Body of pancreas (tissue), 4 donors: ENCODE data around the gene CPNE5. TPM values are rescaled to one million over a fixed set of nuclear protein-coding genes. Genes with fewer than 3 reads are reported as not detected.

Source experiments
- ATAC-seq: fragments of 150-250 bp; one replicate; pipeline ENCODE4 v1.9.1; 2016
- DNase-seq, 4 donors: peaks; one replicate each; pipeline ENCODE4 v3.0.0-alpha.2; 2019
- H3K27ac ChIP-seq, 4 donors: fragments of 200-600 bp; sonication (generic); 1 replicate in 3 of 4; 2 replicates in 1 of 4; pipeline versions ENCODE4 v1.5.1 to v1.6.1; 2016 to 2019; ENCODE audit warnings: mild to moderate bottlenecking in 1 of 4, mixed read lengths in 1 of 4, moderate library complexity in 1 of 4
- H3K27me3 ChIP-seq, 2 donors: fragments of 200-600 bp; sonication (generic); one replicate each; pipeline ENCODE4 v1.6.0; 2016; ENCODE audit warnings: mild to moderate bottlenecking in 1 of 2
- H3K36me3 ChIP-seq, 2 donors: fragments of 200-600 bp; sonication (generic); replicated peaks in 1 of 2; 2 replicates each; pipeline ENCODE4 v1.5.1; 2016; ENCODE audit warnings: low read depth in 2 of 2; ENCODE audit not compliant: insufficient read depth in 1 of 2
- H3K4me1 ChIP-seq: fragments of 200-600 bp; sonication (generic); one replicate; pipeline ENCODE4 v1.6.0; 2016
- H3K4me3 ChIP-seq, 2 donors: fragments of 200-600 bp; sonication (generic); 1 replicate in 1 of 2; 2 replicates in 1 of 2; pipeline ENCODE4 v1.5.1; 2016 to 2019
- H3K9me3 ChIP-seq, 3 donors: fragments of 200-600 bp; sonication (generic); 1 replicate in 2 of 3; 2 replicates in 1 of 3; pipeline ENCODE4 v1.5.1; 2016
- POLR2A ChIP-seq, 3 donors: fragments of 450-650 bp; IDR thresholded peaks; one replicate each; pipeline ENCODE4 v1.6.1; 2016; ENCODE audit warnings: antibody characterized with exemption in 3 of 3, mild to moderate bottlenecking in 2 of 3
- WGBS, 2 donors: methylation state at CpG; one replicate each; pipeline ENCODE4 v1.1.5; 2017; 5-methylcytosine and 5-hydroxymethylcytosine counted together
- intact Hi-C: fragments of 100-400 bp; cut with DNase I; formaldehyde crosslinking; loops from one replicate; pipeline ENCODE4 v1.15.1; 2023
- total RNA-seq, 2 donors: library from RNA; depleted of rRNA; stranded (reverse); fragments of >200 nt; gene quantifications; one replicate each; pipeline ENCODE4 v1.1.0, GENCODE V29; 2016
- TF ChIP-seq, protein P1 (sequence below), 7 experiments: fragments of 450-650 bp in 4 of 7; fragments of 200-600 bp in 3 of 7; sonication (generic) in 3 of 7; IDR thresholded peaks; one replicate each; pipeline ENCODE4 v1.5.1; 2016 to 2019; ENCODE audit warnings: antibody characterized with exemption in 7 of 7

Gene CPNE5
- total RNA-seq, 2 donors from 2014 or later = 0.78 TPM; not detected in 1

DNA sequence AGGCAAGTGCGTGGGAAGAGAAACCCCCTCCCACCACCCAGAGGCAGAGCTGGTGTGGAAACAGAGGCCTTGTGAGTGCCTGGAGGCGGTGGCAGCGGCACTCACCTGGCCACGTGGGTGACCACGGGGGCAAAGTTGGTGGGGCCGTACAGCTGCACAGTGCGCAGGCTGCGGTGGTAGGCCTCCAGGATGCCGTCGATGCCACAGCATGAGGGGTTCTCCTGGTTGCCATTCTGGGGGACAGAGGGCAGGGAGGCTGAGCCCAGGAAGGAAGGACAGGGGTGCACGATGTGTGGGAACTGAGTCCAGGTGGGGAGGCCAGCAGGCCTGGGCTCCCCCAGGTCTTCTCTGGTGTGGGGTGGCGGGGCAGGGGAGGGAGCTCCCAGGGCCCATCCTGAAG lies 94.0 kb downstream of the CPNE5 start:
- Histone ChIP-seq H3K4me1 (no peaks in the 10 kb centered on the region), H3K27ac (no peak overlapping the region), H3K36me3 (no peaks in the 10 kb centered on the region), H3K27me3 (no peaks in the 10 kb centered on the region), H3K4me3 (no peak overlapping the region), H3K9me3 (no peaks in the 10 kb centered on the region)
- no peak for TF ChIP-seq POLR2A (IDR thresholded peaks at IDR 0.05)
- TF ChIP-seq, protein P1, sequence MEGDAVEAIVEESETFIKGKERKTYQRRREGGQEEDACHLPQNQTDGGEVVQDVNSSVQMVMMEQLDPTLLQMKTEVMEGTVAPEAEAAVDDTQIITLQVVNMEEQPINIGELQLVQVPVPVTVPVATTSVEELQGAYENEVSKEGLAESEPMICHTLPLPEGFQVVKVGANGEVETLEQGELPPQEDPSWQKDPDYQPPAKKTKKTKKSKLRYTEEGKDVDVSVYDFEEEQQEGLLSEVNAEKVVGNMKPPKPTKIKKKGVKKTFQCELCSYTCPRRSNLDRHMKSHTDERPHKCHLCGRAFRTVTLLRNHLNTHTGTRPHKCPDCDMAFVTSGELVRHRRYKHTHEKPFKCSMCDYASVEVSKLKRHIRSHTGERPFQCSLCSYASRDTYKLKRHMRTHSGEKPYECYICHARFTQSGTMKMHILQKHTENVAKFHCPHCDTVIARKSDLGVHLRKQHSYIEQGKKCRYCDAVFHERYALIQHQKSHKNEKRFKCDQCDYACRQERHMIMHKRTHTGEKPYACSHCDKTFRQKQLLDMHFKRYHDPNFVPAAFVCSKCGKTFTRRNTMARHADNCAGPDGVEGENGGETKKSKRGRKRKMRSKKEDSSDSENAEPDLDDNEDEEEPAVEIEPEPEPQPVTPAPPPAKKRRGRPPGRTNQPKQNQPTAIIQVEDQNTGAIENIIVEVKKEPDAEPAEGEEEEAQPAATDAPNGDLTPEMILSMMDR (IDR thresholded peaks at IDR 0.05) = no peak
- 81 to 88% methylated on average over 4 to 12 of the region's 12 CpGs for WGBS, 2 donors
- ATAC-seq (no peak), DNase-seq (no peak)
- intact Hi-C loops = no loop called here

DNA sequence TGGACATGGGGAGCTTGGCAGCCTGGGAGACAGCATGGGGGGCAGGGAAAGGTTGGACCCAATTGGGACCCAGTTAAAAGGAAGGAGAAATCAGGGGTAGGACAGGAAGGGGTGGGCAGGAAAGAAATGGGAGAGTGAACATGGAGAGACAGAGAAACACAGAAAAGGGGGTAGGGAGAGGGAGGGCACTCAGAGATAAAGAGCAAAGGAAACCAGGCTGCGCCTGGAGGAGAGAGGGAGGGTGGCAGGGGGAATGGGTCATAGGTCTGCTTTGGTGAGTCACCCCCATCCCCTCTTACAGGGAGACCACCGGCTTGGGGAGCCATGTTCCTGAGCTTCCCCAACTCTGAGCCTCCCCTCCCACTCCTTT lies 95.0 kb downstream of the CPNE5 start:
- Histone ChIP-seq H3K27me3 (no peaks in the 10 kb centered on the region), H3K9me3 (no peaks in the 10 kb centered on the region), H3K4me3 (no peak overlapping the region), H3K36me3 (no peaks in the 10 kb centered on the region), H3K27ac (no peak overlapping the region), H3K4me1 (no peaks in the 10 kb centered on the region)
- WGBS, 2 donors = 43 to 56% methylated on average over 2 of the region's 2 CpGs
- ATAC-seq = no peak
- intact Hi-C loops = no loop called here
- no peak for DNase-seq
- TF ChIP-seq, protein P1 (IDR thresholded peaks at IDR 0.05) = no peak
- no peak for TF ChIP-seq POLR2A (IDR thresholded peaks at IDR 0.05)

DNA sequence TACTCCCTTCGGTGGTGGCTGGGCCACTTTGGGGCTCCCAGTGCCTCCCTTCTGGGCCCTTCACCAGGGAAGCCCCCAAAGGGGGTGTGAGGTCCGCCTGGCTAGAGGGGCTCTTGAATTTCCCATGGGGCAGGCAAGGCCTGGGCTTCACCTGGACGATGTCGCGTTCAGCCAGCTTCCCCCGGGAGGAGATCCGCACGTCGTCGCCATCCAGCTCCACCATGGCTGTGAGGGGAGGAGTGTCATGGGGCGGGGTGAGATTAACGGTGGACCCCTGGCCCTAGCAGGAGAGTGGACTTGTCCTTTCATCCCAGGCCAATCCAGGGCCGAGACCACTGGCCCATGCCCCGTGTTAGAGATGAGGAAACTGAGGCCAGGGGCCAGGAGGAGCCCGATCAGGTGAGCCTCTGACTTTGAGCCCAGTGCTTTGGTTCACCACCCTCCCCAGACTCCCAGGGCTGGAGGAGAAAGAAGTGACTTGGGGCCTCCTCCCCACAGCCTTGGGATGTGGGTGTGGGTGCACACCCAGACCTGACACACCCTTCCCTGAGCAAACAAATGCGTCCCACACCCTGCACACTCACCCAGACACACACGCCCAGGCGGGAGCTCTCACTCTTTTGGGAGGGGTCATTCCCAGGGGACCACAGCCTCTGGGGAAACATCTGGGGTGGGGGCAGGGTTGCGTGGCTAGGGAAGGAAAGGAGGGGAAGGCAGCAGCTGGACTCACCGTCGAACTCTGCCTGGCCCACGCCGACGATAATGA lies 95.5 kb downstream of the CPNE5 start:
- ATAC-seq (no peak), DNase-seq (no peak)
- no peaks in the 10 kb centered on the region for H3K4me1 ChIP-seq
- 84 to 88% methylated on average over 18 to 24 of the region's 24 CpGs for WGBS, 2 donors
- no peaks in the 10 kb centered on the region for H3K36me3 ChIP-seq
- H3K27ac ChIP-seq = no peak overlapping the region
- no peaks in the 10 kb centered on the region for H3K27me3 ChIP-seq
- intact Hi-C loops = no loop called here
- TF ChIP-seq, protein P1 (IDR thresholded peaks at IDR 0.05) = no peak
- TF ChIP-seq POLR2A (IDR thresholded peaks at IDR 0.05) = no peak
- no peak overlapping the region for H3K4me3 ChIP-seq
- H3K9me3 ChIP-seq = no peaks in the 10 kb centered on the region

DNA sequence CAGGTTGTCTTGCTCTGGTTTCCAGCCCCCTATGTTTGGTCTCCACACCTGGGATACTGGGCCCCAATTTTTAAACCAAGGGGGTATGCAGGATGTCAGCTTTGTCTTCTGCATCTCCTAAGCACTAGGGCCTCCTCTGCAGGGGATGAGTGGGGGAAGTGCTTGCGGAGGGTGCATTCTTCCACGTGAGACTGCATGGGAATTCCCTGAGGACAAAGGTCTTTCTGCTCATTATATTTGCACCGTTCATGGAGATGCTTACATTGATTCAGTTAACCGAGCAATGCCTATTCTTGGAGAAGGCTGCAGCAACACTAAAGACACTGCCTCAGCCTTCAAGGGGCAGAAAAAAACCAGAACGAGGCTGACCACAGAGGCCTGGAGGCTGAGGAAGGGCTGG lies 96.2 kb downstream of the CPNE5 start:
- TF ChIP-seq, protein P1 (IDR thresholded peaks at IDR 0.05) = no peak
- no peak for TF ChIP-seq POLR2A (IDR thresholded peaks at IDR 0.05)
- Histone ChIP-seq H3K9me3 (no peaks in the 10 kb centered on the region), H3K4me3 (no peak overlapping the region), H3K27ac (no peak overlapping the region), H3K36me3 (no peaks in the 10 kb centered on the region), H3K4me1 (no peaks in the 10 kb centered on the region), H3K27me3 (no peaks in the 10 kb centered on the region)
- no peak for DNase-seq
- WGBS, 2 donors = 57 to 66% methylated on average over 5 of the region's 5 CpGs
- ATAC-seq = no peak
- intact Hi-C loops = no loop called here

DNA sequence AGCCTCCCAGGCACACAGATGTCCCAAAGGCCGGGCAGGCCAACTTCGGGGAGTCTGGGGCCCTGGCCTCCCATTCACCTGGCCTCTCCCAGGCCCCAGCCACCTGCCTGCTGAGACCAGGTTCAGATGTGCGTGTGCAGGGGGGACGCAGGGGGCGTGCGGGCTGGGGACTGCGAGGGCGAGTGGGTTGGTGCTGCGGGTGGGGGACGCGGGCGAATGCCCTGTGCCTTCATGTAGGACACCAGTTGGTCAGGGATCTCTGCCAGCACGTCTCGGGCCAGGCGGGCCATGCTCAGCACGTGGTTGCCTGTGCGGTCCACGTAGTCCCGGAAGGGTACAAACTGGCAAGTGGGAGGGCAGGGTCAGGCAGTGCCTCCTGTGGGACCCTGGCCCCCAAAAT lies 97.1 kb downstream of the CPNE5 start:
- H3K36me3 ChIP-seq = no peaks in the 10 kb centered on the region
- H3K27me3 ChIP-seq = no peaks in the 10 kb centered on the region
- H3K27ac ChIP-seq = no peak overlapping the region
- ATAC-seq = no peak
- H3K4me1 ChIP-seq = no peaks in the 10 kb centered on the region
- TF ChIP-seq, protein P1 (IDR thresholded peaks at IDR 0.05) = no peak
- TF ChIP-seq POLR2A (IDR thresholded peaks at IDR 0.05) = no peak
- intact Hi-C loops = no loop called here
- no peak for DNase-seq
- no peaks in the 10 kb centered on the region for H3K9me3 ChIP-seq
- 81 to 94% methylated on average over 3 to 18 of the region's 19 CpGs for WGBS, 2 donors
- no peak overlapping the region for H3K4me3 ChIP-seq
